Tibial nerve (tissue), 4 donors: ENCODE results near the gene FOS. TPM values are rescaled to one million over a fixed set of nuclear protein-coding genes. Genes with fewer than 3 reads are reported as not detected.

Experiments used
- DNase-seq, 2 donors: peaks; one replicate each; pipeline ENCODE4 v3.0.0-alpha.2; 2019; ENCODE audit warnings: low spot score in 2 of 2
- H3K27ac ChIP-seq, 4 donors: fragments of 200-600 bp; sonication (generic) in 3 of 4; one replicate each; pipeline ENCODE4 v1.5.1; 2017 to 2019; ENCODE audit warnings: mild to moderate bottlenecking in 1 of 4
- H3K27me3 ChIP-seq, 2 donors: fragments of 200-600 bp; sonication (generic) in 1 of 2; one replicate each; pipeline versions ENCODE4 v1.5.1 to v1.6.0; 2017 to 2019
- H3K36me3 ChIP-seq, 3 donors: fragments of 200-600 bp; sonication (generic); one replicate each; pipeline ENCODE4 v1.5.1; 2018 to 2019
- H3K4me1 ChIP-seq, 4 donors: fragments of 200-600 bp; sonication (generic) in 3 of 4; one replicate each; pipeline ENCODE4 v1.5.1; 2017 to 2019
- H3K4me3 ChIP-seq, 4 donors: fragments of 200-600 bp; sonication (generic) in 3 of 4; one replicate each; pipeline ENCODE4 v1.5.1; 2017 to 2019; ENCODE audit warnings: mild to moderate bottlenecking in 1 of 4, moderate library complexity in 1 of 4
- H3K9me3 ChIP-seq, 4 donors: fragments of 200-600 bp; sonication (generic) in 3 of 4; one replicate each; pipeline ENCODE4 v1.5.1; 2017 to 2019
- CTCF ChIP-seq, 5 experiments: fragments of 200-600 bp in 3 of 5; fragments of 450-650 bp in 2 of 5; sonication (generic) in 3 of 5; IDR thresholded peaks; one replicate each; pipeline ENCODE4 v1.5.1; 2016 to 2019; ENCODE audit warnings: antibody characterized with exemption in 5 of 5, mild to moderate bottlenecking in 3 of 5, moderate library complexity in 2 of 5
- EP300 ChIP-seq, 2 donors: sonication (generic); formaldehyde crosslinking; IDR thresholded peaks; one replicate each; pipeline ENCODE4 v1.6.1; 2017; ENCODE audit warnings: antibody characterized with exemption in 2 of 2, mild to moderate bottlenecking in 1 of 2
- POLR2A ChIP-seq, 2 donors: fragments of 450-650 bp; IDR thresholded peaks; one replicate each; pipeline ENCODE4 v1.6.1; 2017; ENCODE audit warnings: antibody characterized with exemption in 2 of 2, mild to moderate bottlenecking in 2 of 2, moderate library complexity in 2 of 2
- WGBS, 2 donors: methylation state at CpG; one replicate each; pipeline ENCODE4 v1.1.5; 2018; 5-methylcytosine and 5-hydroxymethylcytosine counted together
- total RNA-seq, 4 donors: library from RNA; depleted of rRNA; stranded (reverse); fragments of >200 nt; gene quantifications; one replicate each; pipeline ENCODE4 v1.1.0, GENCODE V29; 2016

The FOS gene
- total RNA-seq, 4 donors from 2014 or later: 373 to 1,352 (median 619) TPM

DNA sequence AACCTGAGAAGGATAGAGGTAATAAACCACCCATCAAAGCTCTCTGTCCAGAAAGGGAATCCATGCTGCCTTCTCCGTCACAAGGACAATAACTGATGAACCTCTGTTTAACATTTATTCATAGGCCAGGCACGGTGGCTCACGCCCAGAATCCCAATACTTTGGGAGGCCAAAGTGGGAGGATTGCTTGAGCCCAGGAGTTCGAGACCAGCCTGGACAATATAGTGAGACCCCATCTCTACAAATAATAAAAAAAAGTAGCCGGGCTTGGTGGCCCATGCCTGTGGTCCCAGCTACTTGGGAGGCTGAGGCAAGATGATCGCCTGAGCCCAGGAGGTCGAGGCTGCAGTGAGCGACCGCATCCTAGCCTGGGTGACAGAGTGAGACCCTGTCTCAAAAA lies 7.1 kb upstream of the FOS start:
- DNase-seq: no peak

DNA sequence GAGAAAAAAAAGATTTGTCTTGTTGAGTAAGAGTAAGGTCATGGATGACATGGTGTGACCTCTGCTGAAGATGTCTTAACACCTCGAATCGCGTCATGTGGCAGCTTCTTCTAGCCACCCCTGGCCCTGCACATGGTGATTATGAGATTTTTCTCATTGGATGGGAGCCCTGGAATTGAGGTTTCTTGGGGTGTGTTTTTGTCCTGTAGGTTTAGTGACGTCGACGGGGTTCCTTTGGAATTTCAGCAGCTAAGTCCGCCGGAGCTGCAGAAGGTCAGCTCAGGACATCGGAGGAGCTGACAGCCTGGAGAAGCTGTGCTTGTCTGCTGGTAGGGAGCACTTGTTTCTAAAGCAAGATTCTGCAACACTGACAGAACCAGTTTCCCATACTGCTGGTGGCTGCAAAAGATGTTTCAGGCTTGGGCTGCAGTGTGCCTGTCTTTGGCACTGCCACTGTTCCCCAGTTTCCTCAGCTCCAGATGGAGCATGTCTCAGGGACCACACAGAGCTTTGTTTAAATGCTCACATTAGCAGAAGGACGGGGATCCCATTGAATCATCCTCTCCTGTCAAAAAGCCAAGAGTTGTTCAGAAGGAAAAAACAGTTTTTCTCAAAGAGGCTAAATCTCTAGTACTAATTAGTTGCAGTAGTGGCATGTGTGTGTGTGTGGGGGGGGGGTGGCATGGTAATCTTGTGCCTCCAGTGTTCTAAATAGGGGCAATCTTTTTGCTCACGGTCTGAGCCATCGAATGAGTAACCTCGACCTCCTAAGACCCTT lies 5.2 kb upstream of the FOS start:
- TF ChIP-seq POLR2A (IDR thresholded peaks at IDR 0.05) (no peak), CTCF (IDR thresholded peaks at IDR 0.05) (no peak), EP300 (IDR thresholded peaks at IDR 0.05) (peak; percentile 12 to 21)
- peak overlapping the region in 3 of 4 donors; percentile 61 to 100 (median 96) for H3K27ac ChIP-seq
- H3K4me3 ChIP-seq: no peak overlapping the region
- no peaks in the 10 kb centered on the region for H3K27me3 ChIP-seq
- DNase-seq: no peak
- 34 to 40% methylated on average over 11 to 13 of the region's 13 CpGs for whole genome bisulfite sequencing, 2 donors
- peaks cover 0 to 53% (median 41%) of the 10 kb centered on the region in 4 donors for H3K4me1 ChIP-seq
- H3K9me3 ChIP-seq: no peaks in the 10 kb centered on the region
- H3K36me3 ChIP-seq: no peaks in the 10 kb centered on the region

More for the DNA sequence above, 7.1 kb upstream of the FOS start:
- TF ChIP-seq CTCF (IDR thresholded peaks at IDR 0.05) (no peak), EP300 (IDR thresholded peaks at IDR 0.05) (no peak), POLR2A (IDR thresholded peaks at IDR 0.05) (no peak)
- H3K4me3 ChIP-seq: no peak overlapping the region
- no peaks in the 10 kb centered on the region for H3K27me3 ChIP-seq
- H3K36me3 ChIP-seq: no peaks in the 10 kb centered on the region
- H3K9me3 ChIP-seq: no peaks in the 10 kb centered on the region
- WGBS, 2 donors: 95% methylated on average over 9 of the region's 9 CpGs
- H3K4me1 ChIP-seq: peaks cover 0 to 69% (median 50%) of the 10 kb centered on the region in 4 donors
- H3K27ac ChIP-seq: peak overlapping the region in 1 of 4 donors; percentile 52

- Histone ChIP-seq H3K27me3 (no peaks in the 10 kb centered on the region), H3K36me3 (peaks cover 0 to 3% (median 0%) of the 10 kb centered on the region in 3 donors), H3K9me3 (no peaks in the 10 kb centered on the region), H3K4me1 (peaks cover 0 to 47% (median 38%) of the 10 kb centered on the region in 4 donors), H3K4me3 (no peak overlapping the region), H3K27ac (peak overlapping the region in 3 of 4 donors; percentile 61 to 100 (median 96))
- DNase-seq: no peak
- peak in 1 of 2 donors; percentile 25 for TF ChIP-seq EP300 (IDR thresholded peaks at IDR 0.05)
- TF ChIP-seq CTCF (IDR thresholded peaks at IDR 0.05): peak in 1 of 5 experiments; percentile 8
- no peak for TF ChIP-seq POLR2A (IDR thresholded peaks at IDR 0.05)
- WGBS, 2 donors: 73 to 77% methylated on average over 6 of the region's 6 CpGs
These were observed 4.4 kb upstream of the FOS start for GRCh38 chr14:75274050-75274898.

- WGBS, 2 donors: 78 to 79% methylated on average over 9 of the region's 9 CpGs
- Histone ChIP-seq H3K4me3 (no peak overlapping the region), H3K4me1 (peaks cover 0 to 46% (median 40%) of the 10 kb centered on the region in 4 donors), H3K9me3 (no peaks in the 10 kb centered on the region), H3K36me3 (peaks cover 0 to 11% (median 0%) of the 10 kb centered on the region in 3 donors), H3K27me3 (no peaks in the 10 kb centered on the region), H3K27ac (peak overlapping the region; percentile 42 to 100 (median 98))
- TF ChIP-seq POLR2A (IDR thresholded peaks at IDR 0.05): no peak
- no peak for TF ChIP-seq CTCF (IDR thresholded peaks at IDR 0.05)
- peak; percentile 94 to 96 for TF ChIP-seq EP300 (IDR thresholded peaks at IDR 0.05)
- DNase-seq: peak in 1 of 2 donors; percentile 77
These were observed 3.6 kb upstream of the FOS start for GRCh38 chr14:75274899-75275569.
